PC-3 (cell line): Measurements from ENCODE around the gene ARHGAP42. TPM values are rescaled to one million over a fixed set of nuclear protein-coding genes. Genes with fewer than 3 reads are reported as not detected.

Experiments used
- ATAC-seq: fragments of 200-7000 bp; cut with Tn5 transposase; 2 replicates; pipeline ENCODE4 v1.9.1; 2020; ENCODE audit warnings: mild to moderate bottlenecking, moderate library complexity
- BruUV-seq: library from RNA; stranded (reverse); fragments of 400-500 nt; replicated peaks from 2 replicates; lab custom pipeline; 2021; lab: Mats Ljungman, UMichigan
- CTCF ChIA-PET: fragments of 300-600 bp; sonication (Branson Sonifier 250); formaldehyde crosslinking; loops from one replicate; lab custom pipeline; 2022; ENCODE audit warnings: antibody characterized with exemption; lab: Charles Lee
- POLR2A ChIA-PET: fragments of 300-600 bp; sonication (Branson Sonifier 250); formaldehyde crosslinking; loops from one replicate; lab custom pipeline; 2022; ENCODE audit warnings: antibody characterized with exemption; ENCODE audit not compliant: unreplicated experiment; lab: Charles Lee
- DNase-seq: peaks from one replicate; pipeline ENCODE4 v3.0.0-alpha.2; 2015
- H2AFZ ChIP-seq: fragments of 300-600 bp; sonication (generic); 2 replicates; pipeline ENCODE4 v1.6.0; 2016; ENCODE audit warnings: antibody characterized with exemption, low read length
- H3F3A ChIP-seq: fragments of 300-600 bp; sonication (generic); one replicate; pipeline ENCODE4 v1.6.0; 2017; ENCODE audit warnings: antibody characterized with exemption, low read length, control low read depth, mild to moderate bottlenecking; ENCODE audit not compliant: unreplicated experiment
- H3K27ac ChIP-seq: fragments of 300-600 bp; sonication (generic); 2 replicates; pipeline ENCODE4 v1.5.1; 2016; ENCODE audit warnings: mild to moderate bottlenecking, low read length
- H3K27me3 ChIP-seq: fragments of 300-600 bp; sonication (generic); 2 replicates; pipeline ENCODE4 v1.6.1; 2016; ENCODE audit warnings: low read length, mixed read lengths
- H3K36me3 ChIP-seq: fragments of 300-600 bp; sonication (generic); 2 replicates; pipeline ENCODE4 v1.6.1; 2016; ENCODE audit warnings: low read depth, mixed run types, low read length, mixed read lengths
- H3K4me1 ChIP-seq: fragments of 300-600 bp; sonication (generic); 2 replicates; pipeline ENCODE4 v1.5.1; 2016; ENCODE audit warnings: low read length; ENCODE audit not compliant: insufficient read depth
- H3K4me2 ChIP-seq: fragments of 300-600 bp; sonication (generic); 2 replicates; pipeline ENCODE4 v1.6.0; 2016; ENCODE audit warnings: low read length
- H3K4me3 ChIP-seq: fragments of 300-600 bp; sonication (generic); 2 replicates; pipeline ENCODE4 v1.5.1; 2016; ENCODE audit warnings: mild to moderate bottlenecking, low read length, mixed read lengths
- H3K79me2 ChIP-seq: fragments of 300-600 bp; sonication (generic); 2 replicates; pipeline ENCODE4 v1.6.1; 2017; ENCODE audit warnings: low read length, mixed read lengths
- H3K9ac ChIP-seq: fragments of 300-600 bp; sonication (generic); 2 replicates; pipeline ENCODE4 v1.6.0; 2016; ENCODE audit warnings: mild to moderate bottlenecking, low read length
- H3K9me2 ChIP-seq: fragments of 300-600 bp; sonication (generic); replicated peaks from 2 replicates; pipeline ENCODE4 v1.6.1; 2016; ENCODE audit warnings: mixed run types, low read length, mixed read lengths
- H3K9me3 ChIP-seq: fragments of 300-600 bp; sonication (generic); 2 replicates; pipeline ENCODE4 v1.6.1; 2016; ENCODE audit warnings: low read length, mixed read lengths
- H4K20me1 ChIP-seq: fragments of 300-600 bp; sonication (generic); 2 replicates; pipeline ENCODE4 v1.6.1; 2016; ENCODE audit warnings: low read length, mixed read lengths
- CTCF ChIP-seq: fragments of 300-600 bp; sonication (generic); conservative IDR thresholded peaks from 2 replicates; pipeline ENCODE4 v1.5.1; 2017; ENCODE audit warnings: antibody characterized with exemption, low read depth, mild to moderate bottlenecking, low read length
- EZH2 ChIP-seq: fragments of 300-600 bp; sonication (generic); IDR thresholded peaks from one replicate; pipeline ENCODE4 v1.6.1; 2017; ENCODE audit warnings: antibody characterized with exemption, mild to moderate bottlenecking, low read length; ENCODE audit not compliant: unreplicated experiment
- EZH2phosphoT487 ChIP-seq: fragments of 300-600 bp; sonication (generic); IDR thresholded peaks from 2 replicates; pipeline ENCODE4 v1.6.1; 2018; ENCODE audit warnings: mild to moderate bottlenecking, antibody characterized with exemption, low read length, borderline replicate concordance
- intact Hi-C: fragments of 100-400 bp; cut with micrococcal nuclease; formaldehyde crosslinking; loops from 2 replicates; pipeline ENCODE4 v1.9.0; 2023
- total RNA-seq: library from RNA; depleted of rRNA; stranded (reverse); fragments of >200 nt; gene quantifications from 2 replicates; pipeline ENCODE4 v1.2.3, GENCODE V29; 2014

The ARHGAP42 gene
- total RNA-seq, 1 experiment from 2014 or later, result 12.1 TPM

- ChIA-PET POLR2A (no interaction called here), CTCF (no interaction called here)
- peaks cover 38% of the 10 kb centered on the region for H3K4me1 ChIP-seq
- DNase-seq, result peak; percentile 68
- TF ChIP-seq EZH2phosphoT487 (no peak), CTCF (no peak), EZH2 (no peak)
- 0 out of 2 replicates have a peak overlapping the region, but pooled peaks have one; percentile 9 for H3K9ac ChIP-seq
- BruUV-seq, result no TSS peak
- intact Hi-C loops, result loop anchor here (2.0 kb wide), 1 partner anchor 64 kb away; no protein-coding TSS in a partner anchor
- 0 out of 2 replicates have a peak overlapping the region, but pooled peaks have one; percentile 3 for H3K4me3 ChIP-seq
- H3F3A ChIP-seq, result no peaks in the 10 kb centered on the region
- no peaks in the 10 kb centered on the region for H3K9me3 ChIP-seq
- no peaks in the 10 kb centered on the region for H3K79me2 ChIP-seq
- ATAC-seq, result peak; percentile 49
- H4K20me1 ChIP-seq, result no peaks in the 10 kb centered on the region
- H2AFZ ChIP-seq, result no peak overlapping the region
- H3K27ac ChIP-seq, result peak overlapping the region; percentile 55
- H3K27me3 ChIP-seq, result no peaks in the 10 kb centered on the region
- no peaks in the 10 kb centered on the region for H3K36me3 ChIP-seq
- H3K4me2 ChIP-seq, result peak overlapping the region; percentile 49
- no peaks in the 10 kb centered on the region for H3K9me2 ChIP-seq
Measured at GRCh38 chr11:100928426-100928825, 241.3 kb downstream of the ARHGAP42 start.

- no peaks in the 10 kb centered on the region for H3K36me3 ChIP-seq
- H3K9ac ChIP-seq, result peak overlapping the region; percentile 0; the same call in 1 of the 2 replicates
- peak overlapping the region; percentile 55 for H3K27ac ChIP-seq
- no peaks in the 10 kb centered on the region for H3K27me3 ChIP-seq
- H3K79me2 ChIP-seq, result no peaks in the 10 kb centered on the region
- peak; percentile 12; the same call in 1 of the 2 replicates for ATAC-seq
- POLR2A ChIA-PET, result interaction anchor here (0.7 kb wide), 1 partner anchor 96 kb away, joined by 3 read pairs; no protein-coding TSS in a partner anchor
- H2AFZ ChIP-seq, result no peak overlapping the region
- H3K4me1 ChIP-seq, result peaks cover 31% of the 10 kb centered on the region
- H3F3A ChIP-seq, result no peaks in the 10 kb centered on the region
- no peaks in the 10 kb centered on the region for H3K9me2 ChIP-seq
- H4K20me1 ChIP-seq, result no peaks in the 10 kb centered on the region
- CTCF ChIA-PET, result interaction anchor here (0.6 kb wide), 1 partner anchor 250 kb away, joined by 3 read pairs; no protein-coding TSS in a partner anchor
- no TSS peak for BruUV-seq
- no peak overlapping the region for H3K4me3 ChIP-seq
- H3K9me3 ChIP-seq, result no peaks in the 10 kb centered on the region
- DNase-seq, result peak; percentile 49
- peak overlapping the region; percentile 49 for H3K4me2 ChIP-seq
- TF ChIP-seq EZH2phosphoT487 (no peak), CTCF (no peak), EZH2 (no peak)
- intact Hi-C loops, result loop anchor here (1.0 to 2.0 kb wide), 2 partner anchors 65 to 153 kb away; no protein-coding TSS in a partner anchor
Measured at GRCh38 chr11:100929377-100929776, 242.3 kb downstream of the ARHGAP42 start.
